HL-60 (cell line): Measurements from ENCODE around the gene OR3A1.
"Not testable (repeated sequence)": the region's sequence is repeated elsewhere in the genome, so short reads cannot be mapped to it uniquely, and the experiment has no call there.

Source experiments
- DNase-seq, 2 experiments: peaks; one replicate each; pipeline ENCODE4 v3.0.0-alpha.2; 2010 to 2020; ENCODE audit warnings: low read depth in 1 of 2, low spot score in 1 of 2
- H3K27ac ChIP-seq: fragments of 250-450 bp; sonication (Bioruptor Pico); replicated peaks from 2 replicates; pipeline ENCODE4 v1.5.1; 2020; ENCODE audit warnings: mild to moderate bottlenecking, moderate library complexity
- H3K27me3 ChIP-seq: fragments of 250-450 bp; sonication (Bioruptor Pico); 2 replicates; pipeline ENCODE4 v1.5.1; 2021; ENCODE audit warnings: mild to moderate bottlenecking, moderate library complexity; ENCODE audit not compliant: insufficient read depth, poor library complexity, severe bottlenecking
- H3K4me3 ChIP-seq: replicated peaks from 2 replicates; pipeline ENCODE4 v1.5.1; 2011; ENCODE audit warnings: mild to moderate bottlenecking, control low read depth, low read length; ENCODE audit not compliant: insufficient read depth
- GABPA ChIP-seq: IDR thresholded peaks from 2 replicates; pipeline ENCODE4 v1.6.1; 2012; ENCODE audit warnings: low read depth
- POLR2AphosphoS5 ChIP-seq: IDR thresholded peaks from 2 replicates; pipeline ENCODE4 v1.6.1; 2012; ENCODE audit warnings: low read depth
- SPI1 ChIP-seq: IDR thresholded peaks from 2 replicates; pipeline ENCODE4 v1.6.1; 2012; ENCODE audit warnings: low read depth, mild to moderate bottlenecking, borderline replicate concordance
- long read RNA-seq: library from polyadenylated mRNA; unstranded; transcript quantifications from one replicate; pipeline ENCODE4 v2.0.0, GENCODE V29; 2020
- TF ChIP-seq, protein P1 (sequence below): IDR thresholded peaks from one replicate; pipeline ENCODE4 v1.5.1; 2011; ENCODE audit warnings: low read length, control low read depth, inconsistent platforms; ENCODE audit not compliant: insufficient read depth
- TF ChIP-seq, protein P2 (sequence below): IDR thresholded peaks from 2 replicates; pipeline ENCODE4 v1.6.1; 2012; ENCODE audit warnings: low read depth; ENCODE audit not compliant: insufficient replicate concordance

Gene OR3A1, protein sequence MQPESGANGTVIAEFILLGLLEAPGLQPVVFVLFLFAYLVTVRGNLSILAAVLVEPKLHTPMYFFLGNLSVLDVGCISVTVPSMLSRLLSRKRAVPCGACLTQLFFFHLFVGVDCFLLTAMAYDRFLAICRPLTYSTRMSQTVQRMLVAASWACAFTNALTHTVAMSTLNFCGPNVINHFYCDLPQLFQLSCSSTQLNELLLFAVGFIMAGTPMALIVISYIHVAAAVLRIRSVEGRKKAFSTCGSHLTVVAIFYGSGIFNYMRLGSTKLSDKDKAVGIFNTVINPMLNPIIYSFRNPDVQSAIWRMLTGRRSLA
- long read RNA-seq: 0 reads

DNA sequence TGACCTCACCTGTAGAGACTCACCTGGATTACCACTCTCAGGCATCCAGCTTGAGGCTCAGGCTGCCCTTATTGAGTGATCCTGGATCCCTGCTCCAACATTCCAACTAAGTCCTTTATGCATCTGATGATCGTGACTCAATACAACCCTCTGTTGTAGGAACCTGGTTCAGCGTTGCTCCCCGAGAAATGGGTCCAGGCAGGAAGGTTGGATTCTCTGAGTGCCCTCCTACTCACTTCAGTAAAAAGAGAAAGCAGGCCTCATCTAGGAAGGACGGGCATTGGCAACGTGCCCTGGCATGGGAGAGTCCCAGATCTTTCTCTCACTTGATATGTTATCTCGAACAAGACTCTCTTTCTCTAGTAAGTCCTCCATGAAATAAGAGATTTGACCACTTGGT, at the start of gene OR3A1:
OR3A1 (minus strand) TSS at position 101 of the 400 bp plus-strand sequence. CDS start 5,778 bp downstream, outside the sequence.
- Histone ChIP-seq H3K27ac (no peak within 1 kb of the TSS), H3K4me3 (no peak within 1 kb of the TSS), H3K27me3 (no peaks in the 10 kb centered on the region)
- TF ChIP-seq, protein P1, sequence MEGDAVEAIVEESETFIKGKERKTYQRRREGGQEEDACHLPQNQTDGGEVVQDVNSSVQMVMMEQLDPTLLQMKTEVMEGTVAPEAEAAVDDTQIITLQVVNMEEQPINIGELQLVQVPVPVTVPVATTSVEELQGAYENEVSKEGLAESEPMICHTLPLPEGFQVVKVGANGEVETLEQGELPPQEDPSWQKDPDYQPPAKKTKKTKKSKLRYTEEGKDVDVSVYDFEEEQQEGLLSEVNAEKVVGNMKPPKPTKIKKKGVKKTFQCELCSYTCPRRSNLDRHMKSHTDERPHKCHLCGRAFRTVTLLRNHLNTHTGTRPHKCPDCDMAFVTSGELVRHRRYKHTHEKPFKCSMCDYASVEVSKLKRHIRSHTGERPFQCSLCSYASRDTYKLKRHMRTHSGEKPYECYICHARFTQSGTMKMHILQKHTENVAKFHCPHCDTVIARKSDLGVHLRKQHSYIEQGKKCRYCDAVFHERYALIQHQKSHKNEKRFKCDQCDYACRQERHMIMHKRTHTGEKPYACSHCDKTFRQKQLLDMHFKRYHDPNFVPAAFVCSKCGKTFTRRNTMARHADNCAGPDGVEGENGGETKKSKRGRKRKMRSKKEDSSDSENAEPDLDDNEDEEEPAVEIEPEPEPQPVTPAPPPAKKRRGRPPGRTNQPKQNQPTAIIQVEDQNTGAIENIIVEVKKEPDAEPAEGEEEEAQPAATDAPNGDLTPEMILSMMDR: no peak
- TF ChIP-seq POLR2AphosphoS5 (no peak), SPI1 (no peak), GABPA (no peak)
- TF ChIP-seq, protein P2, sequence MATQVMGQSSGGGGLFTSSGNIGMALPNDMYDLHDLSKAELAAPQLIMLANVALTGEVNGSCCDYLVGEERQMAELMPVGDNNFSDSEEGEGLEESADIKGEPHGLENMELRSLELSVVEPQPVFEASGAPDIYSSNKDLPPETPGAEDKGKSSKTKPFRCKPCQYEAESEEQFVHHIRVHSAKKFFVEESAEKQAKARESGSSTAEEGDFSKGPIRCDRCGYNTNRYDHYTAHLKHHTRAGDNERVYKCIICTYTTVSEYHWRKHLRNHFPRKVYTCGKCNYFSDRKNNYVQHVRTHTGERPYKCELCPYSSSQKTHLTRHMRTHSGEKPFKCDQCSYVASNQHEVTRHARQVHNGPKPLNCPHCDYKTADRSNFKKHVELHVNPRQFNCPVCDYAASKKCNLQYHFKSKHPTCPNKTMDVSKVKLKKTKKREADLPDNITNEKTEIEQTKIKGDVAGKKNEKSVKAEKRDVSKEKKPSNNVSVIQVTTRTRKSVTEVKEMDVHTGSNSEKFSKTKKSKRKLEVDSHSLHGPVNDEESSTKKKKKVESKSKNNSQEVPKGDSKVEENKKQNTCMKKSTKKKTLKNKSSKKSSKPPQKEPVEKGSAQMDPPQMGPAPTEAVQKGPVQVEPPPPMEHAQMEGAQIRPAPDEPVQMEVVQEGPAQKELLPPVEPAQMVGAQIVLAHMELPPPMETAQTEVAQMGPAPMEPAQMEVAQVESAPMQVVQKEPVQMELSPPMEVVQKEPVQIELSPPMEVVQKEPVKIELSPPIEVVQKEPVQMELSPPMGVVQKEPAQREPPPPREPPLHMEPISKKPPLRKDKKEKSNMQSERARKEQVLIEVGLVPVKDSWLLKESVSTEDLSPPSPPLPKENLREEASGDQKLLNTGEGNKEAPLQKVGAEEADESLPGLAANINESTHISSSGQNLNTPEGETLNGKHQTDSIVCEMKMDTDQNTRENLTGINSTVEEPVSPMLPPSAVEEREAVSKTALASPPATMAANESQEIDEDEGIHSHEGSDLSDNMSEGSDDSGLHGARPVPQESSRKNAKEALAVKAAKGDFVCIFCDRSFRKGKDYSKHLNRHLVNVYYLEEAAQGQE: no peak
- no peak for DNase-seq

DNA sequence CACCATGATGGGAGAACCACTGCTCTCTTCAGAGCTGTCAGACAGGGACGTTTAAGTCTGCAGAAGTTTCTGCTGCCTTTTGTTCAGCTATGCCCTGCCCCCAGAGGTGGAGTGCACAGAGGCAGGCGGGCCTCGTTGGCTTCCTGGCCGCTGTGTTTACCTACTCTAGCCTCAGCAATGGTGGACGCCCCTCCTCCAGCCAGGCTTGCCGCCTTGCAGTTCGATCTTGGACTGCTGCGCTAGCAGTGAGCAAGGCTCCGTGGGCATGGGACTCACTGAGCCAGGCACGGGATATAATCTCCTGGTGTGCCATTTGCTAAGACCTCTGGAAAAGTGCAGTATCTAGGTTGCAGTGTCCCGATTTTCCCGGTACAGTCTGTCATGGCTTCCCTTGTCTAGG, 44.6 kb upstream of the OR3A1 start:
- DNase-seq, H3K4me3 ChIP-seq, H3K27ac ChIP-seq, H3K27me3 ChIP-seq: not testable (repeated sequence)

DNA sequence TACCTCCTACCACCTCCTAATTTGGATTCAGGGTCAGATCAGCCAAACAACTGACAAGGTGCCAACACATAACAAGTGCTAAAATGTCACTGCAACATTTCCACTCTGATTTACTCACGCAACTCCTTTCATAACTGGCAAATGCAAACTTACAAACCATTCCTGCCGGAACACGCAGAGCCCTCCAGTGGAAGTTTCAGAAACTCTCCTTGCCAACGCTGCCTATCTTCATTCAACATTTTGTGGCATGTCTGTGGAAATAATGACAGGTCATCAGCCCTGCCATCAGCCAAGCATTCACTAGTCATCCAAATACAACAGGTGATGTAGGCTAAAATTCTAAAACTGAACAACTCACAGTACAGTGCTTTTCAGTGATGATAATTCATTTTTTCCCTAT, 37.7 kb upstream of the OR3A1 start:
- Histone ChIP-seq H3K27ac (no peak overlapping the region), H3K27me3 (no peaks in the 10 kb centered on the region), H3K4me3 (no peak overlapping the region)
- no peak for TF ChIP-seq SPI1
- no peak for TF ChIP-seq GABPA
- TF ChIP-seq, protein P1: no peak
- DNase-seq: no peak

DNA sequence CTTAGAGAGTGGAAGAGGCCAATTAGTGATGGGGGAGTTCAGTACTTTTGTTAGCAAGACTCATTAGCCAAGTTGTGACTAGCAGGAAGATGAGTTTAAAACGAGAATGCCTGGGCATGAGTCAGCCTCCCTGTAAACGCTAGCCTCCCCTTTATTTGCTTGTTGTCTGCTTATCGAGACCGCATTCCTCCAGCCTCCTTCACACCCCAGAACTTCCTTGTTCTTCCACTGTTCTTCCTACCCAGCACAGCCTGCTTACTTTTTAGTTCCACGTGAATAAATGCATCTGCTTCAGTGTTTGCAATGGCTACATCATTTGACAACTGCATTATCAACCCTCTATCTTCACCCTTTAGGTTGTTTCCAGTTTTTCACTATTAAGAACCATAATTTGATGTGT, 20.2 kb upstream of the OR3A1 start:
- no peak for DNase-seq
- no peaks in the 10 kb centered on the region for H3K27me3 ChIP-seq
- no peak overlapping the region for H3K27ac ChIP-seq
- H3K4me3 ChIP-seq: no peak overlapping the region
- no peak for TF ChIP-seq GABPA
- TF ChIP-seq, protein P2: no peak
- no peak for TF ChIP-seq SPI1
- TF ChIP-seq, protein P1: no peak
- no peak for TF ChIP-seq POLR2AphosphoS5
